ENCODE results near the gene ARHGEF28. TPM values are rescaled to one million over a fixed set of nuclear protein-coding genes. Genes with fewer than 3 reads are reported as not detected.

ARHGEF28 gene
- total RNA-seq, 1 donor from 2014 or later = 66.1 TPM

- Histone ChIP-seq H3K4me3 (ENCODE audit: low read depth, low read length) (peak overlapping the region; percentile 56), H3K27me3 (ENCODE audit: control insufficient read depth, insufficient read depth, low read length) (no peaks in the 10 kb centered on the region), H3K36me3 (ENCODE audit: control insufficient read depth, insufficient read depth, low read length) (no peaks in the 10 kb centered on the region)
- no peak for DNase-seq (ENCODE audit: low read depth)
- no peak for TF ChIP-seq CTCF (IDR thresholded peaks at IDR 0.05; ENCODE audit: insufficient read depth, low read length, poor library complexity, severe bottlenecking)
Measured at GRCh38 chr5:73814233-73814846, 188.3 kb downstream of the ARHGEF28 start.

DNA sequence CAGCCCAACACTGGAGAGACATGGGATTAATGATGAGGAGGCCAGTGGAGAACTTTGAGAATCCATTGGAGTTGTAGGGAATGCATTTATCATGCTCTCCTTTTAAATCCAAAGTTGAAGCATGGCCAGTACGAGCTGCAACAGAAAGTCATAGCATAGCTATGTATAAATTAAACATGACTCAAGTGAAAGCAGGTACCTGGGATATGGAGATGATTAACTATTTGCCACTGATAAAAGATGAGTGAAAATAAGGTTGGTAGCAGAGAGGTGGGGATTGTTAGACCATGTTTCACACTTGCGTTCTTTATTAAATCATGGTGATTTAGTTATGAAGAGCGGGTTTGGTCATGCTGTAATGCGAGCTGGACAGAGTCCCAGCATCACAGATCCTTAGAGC, 189.6 kb downstream of the ARHGEF28 start:
- no peak for TF ChIP-seq CTCF (IDR thresholded peaks at IDR 0.05; ENCODE audit: insufficient read depth, low read length, poor library complexity, severe bottlenecking)
- H3K4me3 ChIP-seq (ENCODE audit: low read depth, low read length) = peak overlapping the region; percentile 56
- no peaks in the 10 kb centered on the region for H3K36me3 ChIP-seq (ENCODE audit: control insufficient read depth, insufficient read depth, low read length)
- no peak for DNase-seq (ENCODE audit: low read depth)
- H3K27me3 ChIP-seq (ENCODE audit: control insufficient read depth, insufficient read depth, low read length) = no peaks in the 10 kb centered on the region

DNA sequence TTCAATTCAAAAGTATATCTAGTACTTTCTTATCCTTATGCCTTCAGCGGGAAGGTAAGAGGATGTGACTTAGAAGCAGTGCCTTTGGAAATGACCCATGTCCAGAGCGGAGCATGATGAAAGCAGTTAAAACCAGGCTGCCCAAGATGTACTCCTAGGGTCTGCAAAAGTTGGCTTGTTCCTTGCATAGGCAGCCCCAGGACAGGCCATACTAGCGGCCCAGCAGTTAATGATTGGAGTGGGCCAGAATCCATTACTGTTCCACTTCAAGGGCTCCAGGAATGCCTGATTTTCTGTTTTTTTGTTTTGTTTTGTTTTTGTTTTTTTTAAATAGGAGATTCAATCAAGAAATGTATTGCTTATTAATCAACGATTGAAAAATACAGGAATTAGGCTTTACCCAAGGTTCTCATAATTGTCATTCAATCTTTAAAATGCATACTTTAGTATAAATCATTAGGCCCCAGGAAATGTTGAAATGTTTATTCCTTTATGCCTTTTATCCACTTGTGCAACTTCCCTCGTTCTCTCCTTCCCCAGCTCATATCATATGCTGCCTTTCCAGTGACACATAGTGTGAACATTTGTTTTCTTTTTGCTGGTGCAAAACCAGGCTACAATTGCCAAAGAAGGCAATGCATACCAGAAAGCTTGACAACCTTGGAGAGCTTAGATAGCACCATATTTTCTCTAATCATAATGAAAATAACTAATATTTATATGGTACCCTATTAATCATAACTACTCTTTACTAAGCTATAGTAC, 190.8 kb downstream of the ARHGEF28 start:
- no peak for TF ChIP-seq CTCF (IDR thresholded peaks at IDR 0.05; ENCODE audit: insufficient read depth, low read length, poor library complexity, severe bottlenecking)
- Histone ChIP-seq H3K4me3 (ENCODE audit: low read depth, low read length) (peak overlapping the region; percentile 56), H3K27me3 (ENCODE audit: control insufficient read depth, insufficient read depth, low read length) (no peaks in the 10 kb centered on the region), H3K36me3 (ENCODE audit: control insufficient read depth, insufficient read depth, low read length) (no peaks in the 10 kb centered on the region)
- DNase-seq (ENCODE audit: low read depth) = no peak

DNA sequence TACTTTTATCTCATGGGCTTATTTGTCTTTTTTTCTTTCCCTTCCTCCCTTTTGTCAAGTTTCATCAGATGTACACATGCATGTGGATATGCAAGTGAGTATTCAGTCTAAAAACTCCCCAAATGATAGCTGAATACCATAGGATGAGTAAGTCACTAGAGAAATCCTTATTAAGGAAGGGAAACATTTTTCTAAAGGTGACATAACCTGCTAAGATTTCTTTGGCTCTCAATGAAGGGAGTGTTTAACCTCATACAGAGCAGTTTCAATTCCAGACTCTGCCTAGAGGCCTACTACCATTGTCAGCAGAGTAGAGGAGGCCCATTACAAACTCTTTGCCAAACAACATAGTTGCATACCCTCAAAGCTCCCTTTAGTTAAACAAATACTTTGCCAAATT, 192.4 kb downstream of the ARHGEF28 start:
- Histone ChIP-seq H3K27me3 (ENCODE audit: control insufficient read depth, insufficient read depth, low read length) (no peaks in the 10 kb centered on the region), H3K4me3 (ENCODE audit: low read depth, low read length) (no peak overlapping the region), H3K36me3 (ENCODE audit: control insufficient read depth, insufficient read depth, low read length) (no peaks in the 10 kb centered on the region)
- TF ChIP-seq CTCF (IDR thresholded peaks at IDR 0.05; ENCODE audit: insufficient read depth, low read length, poor library complexity, severe bottlenecking) = no peak
- peak; percentile 66 for DNase-seq (ENCODE audit: low read depth)

GRCh38 chr5:73820326-73820725, 194.3 kb downstream of the ARHGEF28 start:
- DNase-seq (ENCODE audit: low read depth) = no peak
- peaks cover 2% of the 10 kb centered on the region for H3K36me3 ChIP-seq (ENCODE audit: control insufficient read depth, insufficient read depth, low read length)
- TF ChIP-seq CTCF (IDR thresholded peaks at IDR 0.05; ENCODE audit: insufficient read depth, low read length, poor library complexity, severe bottlenecking) = no peak
- no peaks in the 10 kb centered on the region for H3K27me3 ChIP-seq (ENCODE audit: control insufficient read depth, insufficient read depth, low read length)
- H3K4me3 ChIP-seq (ENCODE audit: low read depth, low read length) = no peak overlapping the region

Measured in kidney epithelial cell (primary cell).